Cardiac muscle cell (in vitro differentiated cells and primary cell): ENCODE results near the gene LANCL2. TPM values are rescaled to one million over a fixed set of nuclear protein-coding genes. Genes with fewer than 3 reads are reported as not detected.

Source experiments
- DNase-seq, 2 donors: peaks; one replicate each; pipeline versions ENCODE4 v3.0.0 to v3.0.0-alpha.2; 2010 to 2017; ENCODE audit warnings: low read depth in 1 of 2, low spot score in 1 of 2
- H3K27ac ChIP-seq: fragments of 200-600 bp; sonication (generic); 2 replicates; pipeline ENCODE4 v1.5.1; 2016
- H3K27me3 ChIP-seq: fragments of 200-600 bp; sonication (generic); 2 replicates; pipeline ENCODE4 v1.6.0; 2016; ENCODE audit warnings: control low read depth
- H3K36me3 ChIP-seq: fragments of 200-600 bp; sonication (generic); 2 replicates; pipeline ENCODE4 v1.5.1; 2016; ENCODE audit warnings: control low read depth
- H3K4me1 ChIP-seq: fragments of 200-600 bp; sonication (generic); 2 replicates; pipeline ENCODE4 v1.8.1; 2017; ENCODE audit warnings: low read depth, mild to moderate bottlenecking, mixed run types
- H3K4me3 ChIP-seq: fragments of 200-600 bp; sonication (generic); 2 replicates; pipeline ENCODE4 v1.5.1; 2016; ENCODE audit warnings: mild to moderate bottlenecking
- H3K9me3 ChIP-seq: fragments of 200-600 bp; sonication (generic); 2 replicates; pipeline ENCODE4 v1.5.1; 2017; ENCODE audit warnings: low read depth, mild to moderate bottlenecking, control low read depth
- CTCF ChIP-seq: IDR thresholded peaks from 2 replicates; pipeline ENCODE4 v1.5.1; 2012; ENCODE audit warnings: low read depth, mild to moderate bottlenecking, low read length
- polyA plus RNA-seq: library from polyadenylated mRNA; unstranded; fragments of >200 nt; fragmentation: Nextera tagmentation; extraction: Ambion mirVana; gene quantifications from 2 replicates; pipeline ENCODE4 v1.2.1, GENCODE V29; 2016
- total RNA-seq: library from RNA; depleted of rRNA; stranded (reverse); fragments of >200 nt; gene quantifications from 2 replicates; pipeline ENCODE4 v1.2.3, GENCODE V29; 2016

Gene LANCL2
- total and polyA plus RNA-seq, 2 experiments from 2014 or later, result 13.8 to 18.8 TPM

DNA sequence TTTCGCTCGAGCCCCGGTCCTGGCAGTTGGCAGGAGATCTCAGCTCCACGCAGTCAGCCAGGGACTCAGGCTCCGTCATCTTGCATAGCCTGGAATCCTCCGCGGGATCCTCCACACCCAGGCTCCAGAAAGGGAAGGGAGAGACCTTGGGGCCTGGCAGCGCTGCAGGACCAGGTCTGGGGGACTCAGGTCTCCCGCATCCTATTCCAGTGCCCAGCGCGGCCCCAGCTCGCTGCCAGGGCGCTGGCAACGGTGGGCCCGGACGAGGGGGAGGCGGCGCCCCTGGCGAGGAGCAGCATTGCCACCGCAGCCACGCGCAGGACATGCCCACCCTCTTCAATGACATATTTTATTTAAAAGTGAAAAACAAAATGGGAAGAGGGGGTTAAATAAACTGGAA lies 83.4 kb downstream of the LANCL2 start:
- TF ChIP-seq CTCF, result no peak
- Histone ChIP-seq H3K4me1 (no peaks in the 10 kb centered on the region), H3K27ac (no peak overlapping the region), H3K27me3 (no peaks in the 10 kb centered on the region), H3K4me3 (no peak overlapping the region), H3K9me3 (no peaks in the 10 kb centered on the region), H3K36me3 (no peaks in the 10 kb centered on the region)
- DNase-seq, result no peak

DNA sequence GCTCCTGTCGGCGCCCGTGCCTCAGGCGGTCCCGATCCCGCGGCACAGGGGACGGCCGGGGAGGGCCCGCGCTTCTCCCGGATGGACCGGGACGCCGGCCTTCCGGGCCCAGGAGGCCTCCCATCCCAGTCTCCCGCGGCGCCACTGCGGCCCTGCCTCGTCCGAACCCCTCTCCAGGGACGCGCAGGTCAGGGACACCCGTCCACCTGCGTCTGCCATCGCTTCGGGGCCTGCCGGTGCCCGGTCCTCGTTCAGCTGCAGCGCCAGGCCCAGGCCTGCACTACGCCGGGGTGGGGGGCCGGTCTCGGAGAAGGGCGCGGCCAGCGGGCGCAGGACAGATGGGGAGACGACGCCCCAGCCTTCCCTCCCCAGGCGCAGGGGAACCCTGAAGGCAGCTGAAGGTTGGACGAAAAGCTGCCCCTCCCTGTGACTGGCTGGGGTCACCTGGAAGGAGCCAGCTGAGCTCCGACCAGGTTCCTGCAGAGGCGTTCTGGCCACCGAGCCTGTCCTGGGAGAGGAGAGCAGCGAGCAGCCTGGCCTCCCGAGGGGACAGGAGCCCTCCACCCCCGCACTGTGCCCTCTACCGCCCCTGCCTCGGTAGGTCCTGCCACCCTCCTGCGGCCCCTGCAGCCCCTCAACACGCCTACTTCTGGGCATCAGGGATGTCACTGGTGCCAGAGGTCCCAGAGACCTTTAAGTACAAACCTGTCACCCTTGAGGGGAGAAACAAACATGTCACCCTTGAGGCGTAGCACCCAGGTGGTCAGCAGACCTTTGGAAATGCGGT lies 84.3 kb downstream of the LANCL2 start:
- Histone ChIP-seq H3K27me3 (no peaks in the 10 kb centered on the region), H3K27ac (no peak overlapping the region)

GRCh38 chr7:55449992-55450535 lies 84.9 kb downstream of the LANCL2 start:
- H3K4me1 ChIP-seq, result no peaks in the 10 kb centered on the region
- H3K9me3 ChIP-seq, result no peaks in the 10 kb centered on the region
- no peak for DNase-seq
- no peak overlapping the region for H3K4me3 ChIP-seq
- H3K36me3 ChIP-seq, result no peaks in the 10 kb centered on the region
- no peaks in the 10 kb centered on the region for H3K27me3 ChIP-seq
- TF ChIP-seq CTCF, result no peak
- H3K27ac ChIP-seq, result no peak overlapping the region

More for the DNA sequence above, 84.3 kb downstream of the LANCL2 start:
- no peak overlapping the region for H3K4me3 ChIP-seq
- TF ChIP-seq CTCF, result no peak
- H3K4me1 ChIP-seq, result no peaks in the 10 kb centered on the region
- DNase-seq, result no peak
- no peaks in the 10 kb centered on the region for H3K9me3 ChIP-seq
- H3K36me3 ChIP-seq, result no peaks in the 10 kb centered on the region

DNA sequence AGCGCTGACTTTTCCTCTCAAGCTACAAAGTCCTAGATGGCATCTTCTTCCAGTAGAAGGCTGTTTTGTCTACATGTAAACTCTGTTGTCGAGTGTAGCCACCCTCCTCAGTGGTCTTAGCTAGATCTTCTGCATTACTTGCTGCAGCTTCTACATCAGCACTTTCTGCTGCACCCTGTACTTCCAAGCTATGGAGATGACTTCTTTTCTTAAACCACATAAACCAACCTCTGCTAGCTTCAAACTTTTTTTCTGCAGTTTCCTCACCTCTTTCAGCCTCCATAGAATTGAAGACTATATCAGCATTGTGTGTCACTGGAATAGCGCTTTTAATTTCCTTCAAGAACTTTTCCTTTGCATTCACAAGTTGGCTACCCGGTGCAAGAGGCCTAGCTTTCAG lies 87.8 kb downstream of the LANCL2 start:
- no peaks in the 10 kb centered on the region for H3K4me1 ChIP-seq
- no peaks in the 10 kb centered on the region for H3K9me3 ChIP-seq
- H3K27ac ChIP-seq, result no peak overlapping the region
- no peak overlapping the region for H3K4me3 ChIP-seq
- H3K27me3 ChIP-seq, result no peaks in the 10 kb centered on the region
- no peaks in the 10 kb centered on the region for H3K36me3 ChIP-seq
- no peak for TF ChIP-seq CTCF
- no peak for DNase-seq

- H3K36me3 ChIP-seq, result no peaks in the 10 kb centered on the region
- TF ChIP-seq CTCF, result no peak
- no peaks in the 10 kb centered on the region for H3K4me1 ChIP-seq
- DNase-seq, result no peak
- H3K27me3 ChIP-seq, result no peaks in the 10 kb centered on the region
- no peaks in the 10 kb centered on the region for H3K9me3 ChIP-seq
- no peak overlapping the region for H3K27ac ChIP-seq
- no peak overlapping the region for H3K4me3 ChIP-seq
Observed at GRCh38 chr7:55457801-55458200, 92.7 kb downstream of the LANCL2 start.
